Esophagus muscularis mucosa (tissue), 4 donors: ENCODE data around the gene FRRS1. TPM values are rescaled to one million over a fixed set of nuclear protein-coding genes. Genes with fewer than 3 reads are reported as not detected.

ENCODE experiments used
- DNase-seq: peaks from one replicate; pipeline ENCODE4 v3.0.0-alpha.2; 2017; ENCODE audit errors: extremely low spot score
- H3K27ac ChIP-seq, 4 donors: fragments of 200-600 bp; sonication (generic); replicated peaks in 1 of 4; 1 replicate in 3 of 4; 2 replicates in 1 of 4; pipeline ENCODE4 v1.5.1; 2016 to 2019; ENCODE audit warnings: mild to moderate bottlenecking in 1 of 4
- H3K27me3 ChIP-seq, 4 donors: fragments of 200-600 bp; sonication (generic); one replicate each; pipeline versions ENCODE4 v1.5.1 to v1.6.0; 2016 to 2019
- H3K36me3 ChIP-seq, 4 donors: fragments of 200-600 bp; sonication (generic); one replicate each; pipeline ENCODE4 v1.5.1; 2016 to 2019
- H3K4me1 ChIP-seq, 4 donors: fragments of 200-600 bp; sonication (generic); one replicate each; pipeline ENCODE4 v1.5.1; 2016 to 2019
- H3K4me3 ChIP-seq, 4 donors: fragments of 200-600 bp; sonication (generic); 1 replicate in 2 of 4; 2 replicates in 2 of 4; pipeline ENCODE4 v1.5.1; 2016 to 2019; ENCODE audit warnings: mild to moderate bottlenecking in 4 of 4, moderate library complexity in 1 of 4
- H3K9me3 ChIP-seq, 4 donors: fragments of 200-600 bp; sonication (generic); 1 replicate in 3 of 4; 2 replicates in 1 of 4; pipeline ENCODE4 v1.5.1; 2016 to 2019
- EP300 ChIP-seq: sonication (generic); formaldehyde crosslinking; IDR thresholded peaks from one replicate; pipeline ENCODE4 v1.6.1; 2017; ENCODE audit warnings: antibody characterized with exemption
- POLR2A ChIP-seq: fragments of 450-650 bp; IDR thresholded peaks from one replicate; pipeline ENCODE4 v1.6.1; 2017; ENCODE audit warnings: antibody characterized with exemption, moderate library complexity, mild to moderate bottlenecking, low read depth
- POLR2AphosphoS5 ChIP-seq, 2 donors: sonication (generic); formaldehyde crosslinking; IDR thresholded peaks; one replicate each; pipeline ENCODE4 v1.6.1; 2017; ENCODE audit warnings: antibody characterized with exemption in 2 of 2
- WGBS: methylation state at CpG from one replicate; pipeline ENCODE4 v1.1.5; 2018; 5-methylcytosine and 5-hydroxymethylcytosine counted together
- intact Hi-C: fragments of 100-400 bp; cut with DNase I; formaldehyde crosslinking; loops from one replicate; pipeline ENCODE4 v1.15.1; 2023
- total RNA-seq, 4 donors: library from RNA; depleted of rRNA; stranded (reverse); fragments of >200 nt; gene quantifications; one replicate each; pipeline versions ENCODE4 v1.1.0 to v1.2.1, GENCODE V29; 2016
- TF ChIP-seq, protein P1 (sequence below), 3 experiments: fragments of 200-600 bp in 2 of 3; fragments of 450-650 bp in 1 of 3; sonication (generic) in 2 of 3; IDR thresholded peaks; one replicate each; pipeline ENCODE4 v1.5.1; 2017 to 2019; ENCODE audit warnings: antibody characterized with exemption in 3 of 3, mild to moderate bottlenecking in 2 of 3, moderate library complexity in 1 of 3

Gene FRRS1
- total RNA-seq, 4 donors from 2014 or later: 3.0 to 5.0 (median 3.2) TPM

DNA sequence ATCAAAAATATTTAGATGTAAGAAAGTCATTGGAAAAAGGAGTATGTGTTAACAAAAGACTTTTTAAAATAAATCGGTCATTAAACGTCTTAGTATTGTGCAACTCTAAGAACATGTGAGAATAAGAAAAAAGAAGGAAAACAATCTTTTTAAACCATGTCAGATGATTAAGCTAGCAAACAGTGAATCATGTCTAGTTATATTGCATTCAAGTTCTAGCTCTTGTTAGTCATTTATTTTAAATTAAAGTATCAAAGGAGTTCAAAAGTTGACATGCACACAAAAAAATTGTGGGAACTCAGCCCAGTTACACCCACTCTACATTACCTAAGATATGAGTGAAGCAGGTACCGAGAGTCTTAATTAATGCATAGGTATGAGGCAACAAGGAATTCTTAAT lies 9.8 kb downstream of the FRRS1 start:
- intact Hi-C loops: no loop called here
- Histone ChIP-seq H3K36me3 (no peaks in the 10 kb centered on the region), H3K27ac (no peak overlapping the region), H3K27me3 (no peaks in the 10 kb centered on the region), H3K4me1 (no peaks in the 10 kb centered on the region), H3K9me3 (no peaks in the 10 kb centered on the region), H3K4me3 (no peak overlapping the region)
- TF ChIP-seq, protein P1, sequence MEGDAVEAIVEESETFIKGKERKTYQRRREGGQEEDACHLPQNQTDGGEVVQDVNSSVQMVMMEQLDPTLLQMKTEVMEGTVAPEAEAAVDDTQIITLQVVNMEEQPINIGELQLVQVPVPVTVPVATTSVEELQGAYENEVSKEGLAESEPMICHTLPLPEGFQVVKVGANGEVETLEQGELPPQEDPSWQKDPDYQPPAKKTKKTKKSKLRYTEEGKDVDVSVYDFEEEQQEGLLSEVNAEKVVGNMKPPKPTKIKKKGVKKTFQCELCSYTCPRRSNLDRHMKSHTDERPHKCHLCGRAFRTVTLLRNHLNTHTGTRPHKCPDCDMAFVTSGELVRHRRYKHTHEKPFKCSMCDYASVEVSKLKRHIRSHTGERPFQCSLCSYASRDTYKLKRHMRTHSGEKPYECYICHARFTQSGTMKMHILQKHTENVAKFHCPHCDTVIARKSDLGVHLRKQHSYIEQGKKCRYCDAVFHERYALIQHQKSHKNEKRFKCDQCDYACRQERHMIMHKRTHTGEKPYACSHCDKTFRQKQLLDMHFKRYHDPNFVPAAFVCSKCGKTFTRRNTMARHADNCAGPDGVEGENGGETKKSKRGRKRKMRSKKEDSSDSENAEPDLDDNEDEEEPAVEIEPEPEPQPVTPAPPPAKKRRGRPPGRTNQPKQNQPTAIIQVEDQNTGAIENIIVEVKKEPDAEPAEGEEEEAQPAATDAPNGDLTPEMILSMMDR (IDR thresholded peaks at IDR 0.05): no peak
- TF ChIP-seq POLR2A: no peak
- TF ChIP-seq EP300: no peak
- no peak for TF ChIP-seq POLR2AphosphoS5 (IDR thresholded peaks at IDR 0.05)
- no peak for DNase-seq
- WGBS: 72% methylated on average over 3 of the region's 3 CpGs

DNA sequence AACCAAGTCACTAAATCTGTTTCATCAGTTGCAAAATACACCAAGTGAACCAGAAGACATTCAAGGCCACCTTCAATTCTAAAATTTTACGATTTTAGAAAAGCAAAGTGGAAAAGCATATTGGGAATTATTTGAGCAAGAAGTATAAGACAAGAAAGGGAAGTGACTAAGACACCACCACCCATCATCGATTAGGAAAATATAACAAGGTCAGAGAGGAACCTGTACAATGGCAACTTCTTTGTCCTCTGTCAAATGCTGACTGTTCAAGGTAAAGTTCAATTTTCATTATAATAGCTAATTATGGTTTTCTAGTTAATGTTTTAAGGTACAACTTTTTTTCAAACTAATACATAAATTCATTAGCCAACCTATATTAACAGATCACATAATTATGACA lies 10.8 kb downstream of the FRRS1 start:
- intact Hi-C loops: no loop called here
- TF ChIP-seq POLR2AphosphoS5 (IDR thresholded peaks at IDR 0.05) (no peak), POLR2A (no peak), EP300 (no peak)
- TF ChIP-seq, protein P1 (IDR thresholded peaks at IDR 0.05): no peak
- H3K4me1 ChIP-seq: no peaks in the 10 kb centered on the region

DNA sequence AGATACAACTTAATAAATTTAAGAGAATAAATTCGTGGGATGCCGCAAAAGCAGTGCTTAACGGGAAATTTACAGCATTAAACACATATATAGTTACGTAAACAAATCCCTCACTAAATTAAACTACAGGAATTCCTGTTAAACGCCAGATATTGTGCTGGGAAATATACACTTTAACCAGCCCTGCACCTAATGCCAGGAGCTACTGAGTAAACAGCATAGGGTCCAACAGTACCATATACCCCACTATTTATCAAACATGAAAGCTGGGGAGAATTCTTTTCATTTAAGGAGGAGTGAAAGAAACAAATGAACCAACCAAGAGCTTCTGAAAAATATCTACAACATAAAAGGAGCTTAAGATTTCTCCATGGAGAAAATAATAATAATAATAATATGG lies 11.7 kb downstream of the FRRS1 start:
- 84% methylated on average over 5 of the region's 5 CpGs for WGBS
- intact Hi-C loops: no loop called here
- H3K9me3 ChIP-seq: no peaks in the 10 kb centered on the region

More for the DNA sequence above, 10.8 kb downstream of the FRRS1 start:
- H3K27me3 ChIP-seq: no peaks in the 10 kb centered on the region
- H3K9me3 ChIP-seq: no peaks in the 10 kb centered on the region
- 69% methylated on average over 2 of the region's 2 CpGs for WGBS
- H3K27ac ChIP-seq: peak overlapping the region in 1 of 4 donors; percentile 22
- DNase-seq: no peak
- no peaks in the 10 kb centered on the region for H3K36me3 ChIP-seq
- H3K4me3 ChIP-seq: no peak overlapping the region

DNA sequence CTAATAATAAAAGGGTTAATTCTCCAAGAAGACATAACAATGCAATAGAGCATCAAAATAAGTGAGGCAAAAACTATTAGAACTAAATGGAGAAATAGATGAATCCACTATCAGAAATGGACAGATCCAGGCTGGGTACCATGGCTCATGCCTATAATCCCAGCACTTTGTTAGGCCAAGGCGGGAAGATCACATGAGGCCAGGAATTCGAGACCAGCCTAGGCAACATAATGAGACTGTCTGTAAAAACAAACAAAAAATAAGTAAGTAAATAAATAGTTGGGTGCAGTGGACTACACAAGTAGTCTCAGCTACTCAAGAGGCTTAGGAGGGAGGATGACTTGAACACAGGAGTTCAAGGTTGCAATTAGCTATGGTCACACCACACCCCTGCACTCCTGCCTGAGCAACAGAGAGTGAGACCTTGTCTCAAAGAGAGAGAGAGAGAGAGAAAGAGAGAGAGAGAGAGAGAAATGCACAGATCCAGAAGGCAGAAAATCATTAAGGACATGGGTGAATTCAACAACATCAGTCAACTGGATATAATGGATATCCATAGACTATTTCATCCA lies 12.3 kb downstream of the FRRS1 start:
- Histone ChIP-seq H3K4me3 (no peak overlapping the region), H3K36me3 (no peaks in the 10 kb centered on the region), H3K9me3 (no peaks in the 10 kb centered on the region), H3K27me3 (no peaks in the 10 kb centered on the region), H3K4me1 (no peaks in the 10 kb centered on the region), H3K27ac (no peak overlapping the region)
- TF ChIP-seq POLR2A (no peak), POLR2AphosphoS5 (IDR thresholded peaks at IDR 0.05) (no peak), EP300 (no peak)
- TF ChIP-seq, protein P1 (IDR thresholded peaks at IDR 0.05): no peak
- no peak for DNase-seq
- intact Hi-C loops: no loop called here
- 86% methylated on average over 2 of the region's 2 CpGs for WGBS

More for the DNA sequence above, 11.7 kb downstream of the FRRS1 start:
- no peak for DNase-seq
- Histone ChIP-seq H3K4me3 (no peak overlapping the region), H3K36me3 (no peaks in the 10 kb centered on the region), H3K4me1 (no peaks in the 10 kb centered on the region), H3K27me3 (no peaks in the 10 kb centered on the region), H3K27ac (no peak overlapping the region)
- TF ChIP-seq EP300 (no peak), POLR2AphosphoS5 (IDR thresholded peaks at IDR 0.05) (no peak), POLR2A (no peak)
- TF ChIP-seq, protein P1 (IDR thresholded peaks at IDR 0.05): no peak
